ENCODE measurements around the gene SMG1.

The SMG1 gene

GRCh38 chr16:18800293-18800692 lies 125.9 kb downstream of the SMG1 start:
- peak overlapping the region; percentile 88 for H3K4me3 ChIP-seq (ENCODE audit: low read depth, low read length)
- H3K36me3 ChIP-seq = peaks cover 26% of the 10 kb centered on the region
- H3K4me1 ChIP-seq = no peaks in the 10 kb centered on the region; the same call in 1 of the 2 replicates

GRCh38 chr16:18799500-18799899 lies 126.7 kb downstream of the SMG1 start:
- no peaks in the 10 kb centered on the region for H3K9me3 ChIP-seq
- peaks cover 34% of the 10 kb centered on the region for H3K36me3 ChIP-seq
- no peaks in the 10 kb centered on the region; the same call in 1 of the 2 replicates for H3K4me1 ChIP-seq
- TF ChIP-seq, protein P1, sequence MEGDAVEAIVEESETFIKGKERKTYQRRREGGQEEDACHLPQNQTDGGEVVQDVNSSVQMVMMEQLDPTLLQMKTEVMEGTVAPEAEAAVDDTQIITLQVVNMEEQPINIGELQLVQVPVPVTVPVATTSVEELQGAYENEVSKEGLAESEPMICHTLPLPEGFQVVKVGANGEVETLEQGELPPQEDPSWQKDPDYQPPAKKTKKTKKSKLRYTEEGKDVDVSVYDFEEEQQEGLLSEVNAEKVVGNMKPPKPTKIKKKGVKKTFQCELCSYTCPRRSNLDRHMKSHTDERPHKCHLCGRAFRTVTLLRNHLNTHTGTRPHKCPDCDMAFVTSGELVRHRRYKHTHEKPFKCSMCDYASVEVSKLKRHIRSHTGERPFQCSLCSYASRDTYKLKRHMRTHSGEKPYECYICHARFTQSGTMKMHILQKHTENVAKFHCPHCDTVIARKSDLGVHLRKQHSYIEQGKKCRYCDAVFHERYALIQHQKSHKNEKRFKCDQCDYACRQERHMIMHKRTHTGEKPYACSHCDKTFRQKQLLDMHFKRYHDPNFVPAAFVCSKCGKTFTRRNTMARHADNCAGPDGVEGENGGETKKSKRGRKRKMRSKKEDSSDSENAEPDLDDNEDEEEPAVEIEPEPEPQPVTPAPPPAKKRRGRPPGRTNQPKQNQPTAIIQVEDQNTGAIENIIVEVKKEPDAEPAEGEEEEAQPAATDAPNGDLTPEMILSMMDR (IDR thresholded peaks at IDR 0.05; ENCODE audit: low read depth, low read length) = no peak
- no peak for DNase-seq
- no peaks in the 10 kb centered on the region for H3K27me3 ChIP-seq
- peak overlapping the region; percentile 88 for H3K4me3 ChIP-seq (ENCODE audit: low read depth, low read length)

More at GRCh38 chr16:18800293-18800692, 125.9 kb downstream of the SMG1 start:
- no peaks in the 10 kb centered on the region for H3K27me3 ChIP-seq
- no peaks in the 10 kb centered on the region for H3K9me3 ChIP-seq
- TF ChIP-seq, protein P1 (IDR thresholded peaks at IDR 0.05; ENCODE audit: low read depth, low read length) = no peak
- no peak for DNase-seq

DNA sequence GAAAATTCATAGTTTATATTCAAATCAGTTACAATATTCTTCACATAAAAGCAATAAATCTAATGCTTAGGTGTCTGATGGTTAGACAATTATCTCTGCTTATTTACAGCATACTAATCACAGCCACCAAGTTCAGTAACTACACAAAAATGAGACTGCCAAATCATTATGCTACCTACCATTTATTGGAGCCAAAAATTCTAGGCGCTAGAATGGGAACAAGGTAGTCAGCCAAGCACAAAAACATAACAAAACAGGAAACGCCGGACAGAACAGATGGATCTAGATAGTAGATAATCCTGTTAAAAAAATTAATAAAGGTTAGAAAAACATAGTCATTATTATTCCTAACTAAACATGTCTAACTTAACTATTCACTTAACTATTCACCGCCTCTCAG lies 128.5 kb downstream of the SMG1 start:
- Histone ChIP-seq H3K36me3 (peaks cover 48% of the 10 kb centered on the region), H3K4me3 (ENCODE audit: low read depth, low read length) (no peak overlapping the region), H3K9me3 (no peaks in the 10 kb centered on the region), H3K4me1 (no peaks in the 10 kb centered on the region; the same call in 1 of the 2 replicates), H3K27me3 (no peaks in the 10 kb centered on the region)
- TF ChIP-seq, protein P1 (IDR thresholded peaks at IDR 0.05; ENCODE audit: low read depth, low read length) = no peak
- DNase-seq = no peak

DNA sequence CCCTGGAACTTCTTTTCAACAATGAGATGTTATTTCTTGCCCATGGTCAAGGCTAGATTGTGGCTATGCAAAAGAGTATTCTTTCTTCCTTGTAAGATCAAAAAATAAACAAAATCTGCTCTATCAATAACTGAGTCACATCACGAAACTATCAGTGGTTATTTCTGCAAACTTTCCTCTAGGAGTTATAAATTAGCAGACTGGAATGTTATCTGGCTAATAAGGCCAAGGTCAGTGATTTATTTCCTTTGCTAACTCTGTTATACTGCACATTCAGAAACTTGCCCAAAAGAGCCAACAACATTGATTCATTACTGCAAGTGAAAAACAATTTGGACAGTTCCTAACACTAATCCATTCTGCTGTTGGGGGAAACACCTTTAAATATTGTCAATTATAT lies 129.8 kb downstream of the SMG1 start:
- Histone ChIP-seq H3K9me3 (no peaks in the 10 kb centered on the region), H3K36me3 (peaks cover 56% of the 10 kb centered on the region), H3K4me1 (no peaks in the 10 kb centered on the region; the same call in 1 of the 2 replicates)

GRCh38 chr16:18792836-18793433 lies 133.3 kb downstream of the SMG1 start:
- H3K27me3 ChIP-seq = no peaks in the 10 kb centered on the region
- peaks cover 78% of the 10 kb centered on the region for H3K36me3 ChIP-seq
- H3K4me3 ChIP-seq (ENCODE audit: low read depth, low read length) = no peak overlapping the region
- TF ChIP-seq, protein P1 (IDR thresholded peaks at IDR 0.05; ENCODE audit: low read depth, low read length) = no peak
- DNase-seq = no peak
- H3K4me1 ChIP-seq = no peaks in the 10 kb centered on the region; the same call in 1 of the 2 replicates
- no peaks in the 10 kb centered on the region for H3K9me3 ChIP-seq

More for the DNA sequence above, 129.8 kb downstream of the SMG1 start:
- TF ChIP-seq, protein P1 (IDR thresholded peaks at IDR 0.05; ENCODE audit: low read depth, low read length) = no peak
- DNase-seq = no peak
- Histone ChIP-seq H3K4me3 (ENCODE audit: low read depth, low read length) (no peak overlapping the region), H3K27me3 (no peaks in the 10 kb centered on the region)

Measured in BE2C (cell line).